ENCODE results near the gene GAK. TPM values are rescaled to one million over a fixed set of nuclear protein-coding genes. Genes with fewer than 3 reads are reported as not detected.

The GAK gene
- total RNA-seq, 6 experiments from 2014 or later = 53.2 to 85.0 (median 64.5) TPM

DNA sequence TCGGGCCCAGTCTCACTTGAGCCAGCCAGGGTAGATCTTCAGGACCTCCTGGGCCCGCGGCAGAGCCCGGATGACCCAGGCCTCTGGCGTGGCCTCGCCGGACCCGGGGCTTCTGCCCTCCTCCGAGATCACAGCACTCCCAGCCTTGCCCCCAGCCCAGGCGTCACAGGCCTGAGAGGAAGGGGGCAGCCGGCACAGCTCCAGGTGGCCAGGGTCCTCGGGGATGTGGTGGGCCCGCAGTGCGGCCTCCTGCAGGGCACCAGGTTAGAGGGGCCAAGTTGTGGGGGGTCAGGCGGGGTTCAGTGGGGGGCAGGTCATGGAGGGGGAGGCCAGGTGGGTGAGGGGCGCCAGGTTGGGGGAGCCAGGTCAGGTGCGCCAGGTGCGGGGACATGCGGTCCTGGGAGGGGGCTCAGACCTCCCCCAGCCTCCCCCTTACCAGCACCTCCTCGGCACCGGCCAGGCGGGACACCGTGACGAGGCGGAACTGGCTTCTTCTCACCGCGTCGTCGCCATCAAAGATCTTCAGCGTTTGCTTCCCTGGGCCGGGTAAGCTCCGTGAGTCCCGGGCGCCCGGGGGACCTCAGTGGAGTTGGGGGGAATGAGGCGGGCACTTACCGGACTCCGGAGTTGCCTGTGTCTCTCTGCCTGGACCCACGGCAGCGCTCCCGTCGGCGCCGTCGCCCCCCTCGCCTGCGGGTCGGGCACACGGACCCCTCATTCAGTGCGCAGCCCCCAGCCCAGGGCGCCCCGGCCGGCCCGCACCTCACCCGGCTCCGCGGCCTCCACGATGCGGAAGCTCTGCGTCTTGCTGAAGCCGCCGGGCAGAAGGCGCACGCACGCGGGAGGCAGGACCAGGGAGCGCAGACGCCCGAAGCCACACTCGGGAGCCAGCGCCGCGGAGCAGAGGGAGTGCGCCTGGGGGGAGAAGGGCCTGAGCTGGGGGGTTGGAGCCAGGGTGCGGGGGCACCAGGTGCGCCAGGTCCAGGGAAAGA, 35.3 kb upstream of the GAK start:
- peak in 1 of 3 donors; percentile 16 for DNase-seq
- WGBS (ENCODE audit: insufficient coverage, low coverage, low lambda C conversion rate, missing lambda C conversion rate) = 59% methylated on average over 17 of the region's 76 CpGs

DNA sequence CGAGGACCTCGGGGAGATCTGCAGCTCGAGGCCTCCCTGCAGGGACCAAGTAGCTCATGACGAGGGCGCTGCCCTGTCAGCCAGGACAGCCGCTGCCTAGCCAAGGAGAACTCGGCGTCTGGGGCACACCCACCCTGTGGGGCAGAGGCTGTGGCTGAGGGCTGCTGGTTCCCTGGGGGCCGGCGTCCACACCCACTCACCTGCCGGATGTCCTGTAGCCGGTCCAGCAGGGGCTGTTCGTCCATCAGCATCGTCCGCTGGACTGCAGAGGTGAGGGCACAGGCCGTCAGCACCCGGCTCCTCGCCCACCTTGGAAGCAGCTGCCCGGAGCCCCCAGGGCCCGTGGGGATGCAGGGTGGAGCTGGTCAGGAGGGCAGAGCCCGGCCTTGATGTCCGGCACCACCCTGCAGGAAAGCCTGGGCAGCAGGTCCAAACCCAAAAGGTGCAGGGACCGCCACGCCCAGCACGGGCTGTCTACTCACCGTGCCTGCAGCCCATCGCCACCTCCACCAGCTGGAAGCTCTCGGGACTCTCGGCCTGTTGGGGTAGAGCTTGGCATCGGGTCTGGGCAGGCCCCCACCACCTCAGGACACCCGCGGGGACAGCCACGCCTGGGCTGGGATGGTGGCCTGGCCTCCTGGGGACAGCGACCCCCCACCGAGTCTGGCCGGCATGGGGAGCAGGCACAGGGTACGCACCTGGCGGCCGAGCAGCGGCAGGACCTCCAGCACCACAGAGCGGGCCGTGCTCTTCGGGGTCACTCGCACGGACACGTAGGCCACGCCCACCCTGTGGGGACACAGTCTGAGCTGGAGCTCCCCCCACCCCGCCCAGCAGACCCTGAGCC, 34.4 kb upstream of the GAK start:
- DNase-seq (peak in 1 of 3 donors; percentile 15), ATAC-seq (no peak)
- WGBS (ENCODE audit: insufficient coverage, low coverage, low lambda C conversion rate, missing lambda C conversion rate) = 64% methylated on average over 5 of the region's 48 CpGs
- Histone ChIP-seq H3K27ac (no peak overlapping the region), H3K27me3 (no peaks in the 10 kb centered on the region), H3K9me3 (no peaks in the 10 kb centered on the region), H3K36me3 (peaks cover 0 to 3% (median 0%) of the 10 kb centered on the region in 4 donors), H3K4me1 (peaks cover 0 to 3% (median 0%) of the 10 kb centered on the region in 4 donors), H3K4me3 (no peak overlapping the region)
- TF ChIP-seq, protein P1, sequence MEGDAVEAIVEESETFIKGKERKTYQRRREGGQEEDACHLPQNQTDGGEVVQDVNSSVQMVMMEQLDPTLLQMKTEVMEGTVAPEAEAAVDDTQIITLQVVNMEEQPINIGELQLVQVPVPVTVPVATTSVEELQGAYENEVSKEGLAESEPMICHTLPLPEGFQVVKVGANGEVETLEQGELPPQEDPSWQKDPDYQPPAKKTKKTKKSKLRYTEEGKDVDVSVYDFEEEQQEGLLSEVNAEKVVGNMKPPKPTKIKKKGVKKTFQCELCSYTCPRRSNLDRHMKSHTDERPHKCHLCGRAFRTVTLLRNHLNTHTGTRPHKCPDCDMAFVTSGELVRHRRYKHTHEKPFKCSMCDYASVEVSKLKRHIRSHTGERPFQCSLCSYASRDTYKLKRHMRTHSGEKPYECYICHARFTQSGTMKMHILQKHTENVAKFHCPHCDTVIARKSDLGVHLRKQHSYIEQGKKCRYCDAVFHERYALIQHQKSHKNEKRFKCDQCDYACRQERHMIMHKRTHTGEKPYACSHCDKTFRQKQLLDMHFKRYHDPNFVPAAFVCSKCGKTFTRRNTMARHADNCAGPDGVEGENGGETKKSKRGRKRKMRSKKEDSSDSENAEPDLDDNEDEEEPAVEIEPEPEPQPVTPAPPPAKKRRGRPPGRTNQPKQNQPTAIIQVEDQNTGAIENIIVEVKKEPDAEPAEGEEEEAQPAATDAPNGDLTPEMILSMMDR (IDR thresholded peaks at IDR 0.05) = no peak
- TF ChIP-seq POLR2A (IDR thresholded peaks at IDR 0.05) = no peak
- intact Hi-C loops (cut with DNase I) = no loop called here

More for the DNA sequence above, 35.3 kb upstream of the GAK start:
- H3K36me3 ChIP-seq = no peaks in the 10 kb centered on the region
- intact Hi-C loops (cut with DNase I) = no loop called here
- no peaks in the 10 kb centered on the region for H3K27me3 ChIP-seq
- no peaks in the 10 kb centered on the region for H3K9me3 ChIP-seq
- no peak for TF ChIP-seq POLR2A (IDR thresholded peaks at IDR 0.05)
- TF ChIP-seq, protein P1 (IDR thresholded peaks at IDR 0.05) = no peak
- H3K27ac ChIP-seq = no peak overlapping the region
- ATAC-seq = no peak
- H3K4me3 ChIP-seq = no peak overlapping the region
- H3K4me1 ChIP-seq = peaks cover 0 to 12% (median 3%) of the 10 kb centered on the region in 4 donors

DNA sequence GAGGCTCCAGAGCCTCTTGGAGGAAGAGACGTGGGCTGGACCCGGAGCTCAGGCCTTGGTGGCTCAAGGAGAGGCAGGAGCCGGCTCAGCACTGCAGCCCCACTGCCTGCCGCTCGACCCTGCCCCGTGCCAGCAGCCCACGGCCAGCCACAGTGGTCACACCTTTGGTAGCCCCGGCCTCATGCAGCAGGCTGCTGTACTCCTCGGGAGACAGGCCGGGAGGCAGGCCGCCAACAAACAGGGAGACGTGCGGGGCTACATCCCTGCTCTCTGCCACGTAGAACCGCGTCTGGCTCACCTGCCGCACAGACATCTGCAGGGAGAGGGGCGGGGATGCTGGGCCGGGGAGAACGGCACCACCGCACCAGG, 33.6 kb upstream of the GAK start:
- Histone ChIP-seq H3K9me3 (no peaks in the 10 kb centered on the region), H3K27ac (no peak overlapping the region), H3K36me3 (peaks cover 0 to 3% (median 0%) of the 10 kb centered on the region in 4 donors), H3K27me3 (no peaks in the 10 kb centered on the region), H3K4me1 (no peaks in the 10 kb centered on the region), H3K4me3 (no peak overlapping the region)
- intact Hi-C loops (cut with DNase I) = no loop called here
- TF ChIP-seq POLR2A (IDR thresholded peaks at IDR 0.05) = no peak
- TF ChIP-seq, protein P1 (IDR thresholded peaks at IDR 0.05) = no peak
- WGBS (ENCODE audit: insufficient coverage, low coverage, low lambda C conversion rate, missing lambda C conversion rate) = no CpG with 5 or more reads among the region's 21 CpGs
- ATAC-seq (no peak), DNase-seq (no peak)

DNA sequence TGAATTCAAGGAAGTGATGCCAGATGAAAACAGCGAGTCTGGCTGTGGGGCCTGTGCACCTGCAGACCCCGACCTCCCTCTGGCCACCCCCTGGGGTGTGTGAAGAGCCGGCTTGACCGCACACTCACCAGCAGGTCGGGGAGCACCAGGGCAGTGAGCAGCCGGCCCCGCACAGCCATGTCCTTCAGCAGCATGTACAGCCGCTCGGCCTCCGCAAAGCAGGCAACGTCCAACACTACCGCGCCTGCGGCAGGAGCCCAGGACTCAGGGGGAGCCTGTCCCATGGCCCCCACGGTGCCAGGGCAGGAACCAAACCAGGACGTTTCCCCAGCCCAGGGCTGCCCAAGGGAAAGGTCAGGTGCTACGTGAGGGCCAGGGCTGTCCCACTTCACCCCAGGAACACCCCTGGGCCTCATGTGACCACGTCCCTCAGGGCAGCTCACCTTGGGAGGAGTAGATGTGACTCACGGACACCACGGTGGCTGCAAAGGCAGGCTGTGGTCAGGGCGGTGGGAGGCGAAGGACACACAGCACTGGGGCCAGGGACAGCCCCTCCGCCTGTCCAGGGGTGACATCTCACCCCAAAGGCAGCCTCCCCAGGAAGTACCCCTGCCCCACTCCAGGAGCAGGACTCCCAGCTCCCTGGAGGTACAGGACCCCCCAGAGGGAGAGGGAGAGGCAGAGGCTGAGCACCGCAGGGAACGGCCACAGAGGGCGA, 33.1 kb upstream of the GAK start:
- 90% methylated on average over 2 of the region's 26 CpGs for WGBS (ENCODE audit: insufficient coverage, low coverage, low lambda C conversion rate, missing lambda C conversion rate)
- H3K36me3 ChIP-seq = peaks cover 0 to 3% (median 0%) of the 10 kb centered on the region in 4 donors

More for the DNA sequence above, 33.1 kb upstream of the GAK start:
- no peak overlapping the region for H3K4me3 ChIP-seq
- H3K9me3 ChIP-seq = no peaks in the 10 kb centered on the region
- H3K4me1 ChIP-seq = no peaks in the 10 kb centered on the region
- ATAC-seq = no peak
- H3K27ac ChIP-seq = no peak overlapping the region
- no peak for DNase-seq
- no peak for TF ChIP-seq POLR2A (IDR thresholded peaks at IDR 0.05)
- TF ChIP-seq, protein P1 (IDR thresholded peaks at IDR 0.05) = no peak
- intact Hi-C loops (cut with DNase I) = no loop called here
- no peaks in the 10 kb centered on the region for H3K27me3 ChIP-seq

Data from right lobe of liver (tissue), 6 donors.